GM10266 (cell line): ENCODE results near the gene NDOR1.
A peak's percentile ranks its signal among the peaks of the same experiment; 100 is the strongest.

ENCODE experiments used
- DNase-seq: peaks from one replicate; pipeline ENCODE4 v3.0.0; 2012; ENCODE audit errors: extremely low spot score
- TF ChIP-seq, protein P1 (sequence below): IDR thresholded peaks from 2 replicates; pipeline ENCODE4 v1.5.1; 2012; ENCODE audit warnings: mild to moderate bottlenecking, low read depth; ENCODE audit not compliant: control insufficient read depth, insufficient read depth; ENCODE audit errors: missing control alignments

Gene NDOR1

DNA sequence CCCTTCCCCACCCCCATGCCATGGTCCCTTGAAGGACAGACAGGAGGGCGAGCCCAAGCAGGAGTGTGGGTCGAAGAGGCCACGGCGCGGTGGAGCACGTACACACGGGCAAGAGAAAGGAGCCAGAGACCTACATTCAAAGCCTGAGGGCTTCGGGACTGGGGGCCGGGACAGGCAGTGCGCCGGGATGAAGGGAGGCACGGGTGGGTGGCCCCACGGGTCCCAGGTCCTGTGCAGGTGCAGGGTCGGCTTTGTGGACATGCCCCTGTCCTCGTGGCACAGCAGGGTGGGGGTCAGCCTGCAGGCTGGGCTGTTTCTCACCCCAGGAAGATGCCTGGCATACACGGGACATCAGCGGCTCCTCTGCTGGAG lies 45.5 kb upstream of the NDOR1 start:
- no peak for DNase-seq
- TF ChIP-seq, protein P1, sequence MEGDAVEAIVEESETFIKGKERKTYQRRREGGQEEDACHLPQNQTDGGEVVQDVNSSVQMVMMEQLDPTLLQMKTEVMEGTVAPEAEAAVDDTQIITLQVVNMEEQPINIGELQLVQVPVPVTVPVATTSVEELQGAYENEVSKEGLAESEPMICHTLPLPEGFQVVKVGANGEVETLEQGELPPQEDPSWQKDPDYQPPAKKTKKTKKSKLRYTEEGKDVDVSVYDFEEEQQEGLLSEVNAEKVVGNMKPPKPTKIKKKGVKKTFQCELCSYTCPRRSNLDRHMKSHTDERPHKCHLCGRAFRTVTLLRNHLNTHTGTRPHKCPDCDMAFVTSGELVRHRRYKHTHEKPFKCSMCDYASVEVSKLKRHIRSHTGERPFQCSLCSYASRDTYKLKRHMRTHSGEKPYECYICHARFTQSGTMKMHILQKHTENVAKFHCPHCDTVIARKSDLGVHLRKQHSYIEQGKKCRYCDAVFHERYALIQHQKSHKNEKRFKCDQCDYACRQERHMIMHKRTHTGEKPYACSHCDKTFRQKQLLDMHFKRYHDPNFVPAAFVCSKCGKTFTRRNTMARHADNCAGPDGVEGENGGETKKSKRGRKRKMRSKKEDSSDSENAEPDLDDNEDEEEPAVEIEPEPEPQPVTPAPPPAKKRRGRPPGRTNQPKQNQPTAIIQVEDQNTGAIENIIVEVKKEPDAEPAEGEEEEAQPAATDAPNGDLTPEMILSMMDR, result no peak

DNA sequence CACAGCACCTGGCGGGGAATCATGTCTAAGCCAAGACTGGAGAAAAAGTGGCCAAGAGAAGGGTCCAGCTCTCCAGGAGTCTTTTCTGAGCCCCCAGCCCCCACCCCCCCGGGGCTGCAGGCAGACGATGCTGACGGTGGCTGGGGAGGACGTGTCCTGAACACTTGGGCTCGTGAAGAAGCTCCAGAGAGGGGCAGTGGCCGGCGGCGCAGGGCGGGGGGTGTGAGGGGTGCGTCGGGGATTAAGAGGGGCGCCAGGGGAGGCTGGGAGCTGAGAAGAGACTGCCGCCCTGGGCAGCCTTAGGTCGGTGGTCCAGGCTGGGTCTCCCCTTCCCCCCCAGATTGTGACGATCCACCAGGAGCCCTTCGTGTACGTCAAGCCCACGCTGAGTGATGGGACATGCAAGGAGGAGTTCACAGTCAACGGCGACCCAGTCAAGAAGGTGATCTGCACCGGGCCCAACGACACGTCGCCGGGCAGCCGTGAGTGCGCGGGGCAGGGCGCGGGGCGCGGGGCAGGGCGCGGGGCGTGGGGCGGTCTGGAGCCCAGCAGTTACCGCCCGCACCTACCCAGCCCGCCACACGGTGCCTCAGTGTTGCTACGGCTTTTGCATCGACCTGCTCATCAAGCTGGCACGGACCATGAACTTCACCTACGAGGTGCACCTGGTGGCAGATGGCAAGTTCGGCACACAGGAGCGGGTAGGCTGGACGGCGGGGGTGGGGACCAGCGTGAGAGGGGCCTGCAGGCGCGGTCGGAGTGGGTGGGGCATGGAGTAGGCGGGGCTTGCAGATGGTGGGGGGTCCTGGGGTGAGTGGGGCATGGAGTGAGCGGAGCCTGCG lies 44.6 kb upstream of the NDOR1 start:
- TF ChIP-seq, protein P1, result no peak
- no peak for DNase-seq

GRCh38 chr9:137161558-137162486 lies 43.7 kb upstream of the NDOR1 start:
- DNase-seq, result peak; percentile 73
- TF ChIP-seq, protein P1, result no peak

DNA sequence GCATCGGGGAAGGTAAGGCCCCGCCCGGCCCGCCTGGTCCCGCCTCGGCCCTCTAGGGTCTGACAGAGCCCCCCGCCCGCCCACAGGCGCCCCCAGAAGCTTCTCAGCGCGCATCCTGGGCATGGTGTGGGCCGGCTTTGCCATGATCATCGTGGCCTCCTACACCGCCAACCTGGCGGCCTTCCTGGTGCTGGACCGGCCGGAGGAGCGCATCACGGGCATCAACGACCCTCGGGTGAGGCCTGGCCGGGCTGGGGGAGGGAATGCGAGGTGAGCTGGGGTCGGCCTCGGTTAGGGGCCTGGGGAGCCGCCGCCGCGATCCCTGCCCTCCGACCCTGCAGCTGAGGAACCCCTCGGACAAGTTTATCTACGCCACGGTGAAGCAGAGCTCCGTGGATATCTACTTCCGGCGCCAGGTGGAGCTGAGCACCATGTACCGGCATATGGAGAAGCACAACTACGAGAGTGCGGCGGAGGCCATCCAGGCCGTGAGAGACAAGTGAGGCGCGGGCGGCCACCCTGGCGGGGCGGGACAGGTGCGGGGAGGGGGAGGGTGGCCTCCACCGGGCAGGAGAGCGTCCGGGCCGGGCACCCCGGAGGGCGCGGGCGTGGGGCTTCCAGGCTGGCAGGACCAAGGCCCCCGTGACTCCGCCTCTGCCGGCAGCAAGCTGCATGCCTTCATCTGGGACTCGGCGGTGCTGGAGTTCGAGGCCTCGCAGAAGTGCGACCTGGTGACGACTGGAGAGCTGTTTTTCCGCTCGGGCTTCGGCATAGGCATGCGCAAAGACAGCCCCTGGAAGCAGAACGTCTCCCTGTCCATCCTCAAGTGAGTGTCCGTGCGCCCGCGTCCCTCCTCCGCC lies 42.8 kb upstream of the NDOR1 start:
- TF ChIP-seq, protein P1, result peak; percentile 0
- no peak for DNase-seq

- TF ChIP-seq, protein P1, result no peak
- DNase-seq, result no peak
Measured at GRCh38 chr9:137163365-137163715, 42.2 kb upstream of the NDOR1 start.

- TF ChIP-seq, protein P1, result no peak
- no peak for DNase-seq
Measured at GRCh38 chr9:137163805-137164204, 41.7 kb upstream of the NDOR1 start.
